Muscle layer of duodenum (tissue), 2 donors: ENCODE measurements around the gene HYI.

Experiments
- H3K27ac ChIP-seq: one replicate; pipeline ENCODE4 v1.7.0; 2013; ENCODE audit warnings: mild to moderate bottlenecking, low read length
- H3K27me3 ChIP-seq: one replicate; pipeline ENCODE4 v1.7.0; 2013; ENCODE audit warnings: low read depth, mild to moderate bottlenecking, control low read depth, low read length
- H3K36me3 ChIP-seq, 2 donors: one replicate each; pipeline ENCODE4 v1.7.0; 2013; ENCODE audit warnings: low read length in 2 of 2, control low read depth in 1 of 2, mild to moderate bottlenecking in 1 of 2; ENCODE audit not compliant: insufficient read depth in 2 of 2, control insufficient read depth in 1 of 2
- H3K4me1 ChIP-seq, 2 donors: one replicate each; pipeline ENCODE4 v1.7.0; 2013; ENCODE audit warnings: low read length in 2 of 2, mild to moderate bottlenecking in 2 of 2, control low read depth in 1 of 2, moderate library complexity in 1 of 2; ENCODE audit not compliant: insufficient read depth in 2 of 2, control insufficient read depth in 1 of 2
- H3K4me3 ChIP-seq, 2 donors: one replicate each; pipeline ENCODE4 v1.7.0; 2013; ENCODE audit warnings: low read length in 2 of 2, low read depth in 1 of 2, mild to moderate bottlenecking in 1 of 2
- H3K9me3 ChIP-seq, 2 donors: one replicate each; pipeline ENCODE4 v1.7.0; 2013; ENCODE audit warnings: low read length in 2 of 2, control low read depth in 1 of 2, mild to moderate bottlenecking in 1 of 2; ENCODE audit not compliant: control insufficient read depth in 1 of 2
- donor health status: healthy.

Gene HYI

DNA sequence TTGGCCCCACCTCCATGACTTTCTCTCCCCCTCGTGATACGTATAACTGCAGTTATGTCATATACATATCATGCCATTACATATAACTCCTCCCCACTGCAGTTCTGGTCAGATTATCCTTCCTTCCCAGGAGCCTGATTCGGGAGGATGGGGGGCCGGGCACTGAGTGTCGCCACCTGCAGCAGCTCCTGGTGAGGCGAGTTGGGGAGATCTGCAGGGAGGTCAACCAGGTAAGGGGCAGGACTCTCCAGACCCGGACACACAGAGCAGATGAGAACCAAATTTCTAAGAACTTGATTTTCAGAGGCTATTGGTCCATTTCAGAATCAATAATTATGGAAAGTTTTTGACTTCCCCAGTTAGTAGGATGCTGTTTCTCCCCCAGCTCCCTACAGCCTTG, 19.5 kb downstream of the HYI start:
- no peak overlapping the region for H3K27ac ChIP-seq
- H3K36me3 ChIP-seq: peaks cover 60 to 68% of the 10 kb centered on the region in 2 donors
- no peaks in the 10 kb centered on the region for H3K9me3 ChIP-seq
- no peaks in the 10 kb centered on the region for H3K4me1 ChIP-seq
- no peak overlapping the region for H3K4me3 ChIP-seq
- no peaks in the 10 kb centered on the region for H3K27me3 ChIP-seq

DNA sequence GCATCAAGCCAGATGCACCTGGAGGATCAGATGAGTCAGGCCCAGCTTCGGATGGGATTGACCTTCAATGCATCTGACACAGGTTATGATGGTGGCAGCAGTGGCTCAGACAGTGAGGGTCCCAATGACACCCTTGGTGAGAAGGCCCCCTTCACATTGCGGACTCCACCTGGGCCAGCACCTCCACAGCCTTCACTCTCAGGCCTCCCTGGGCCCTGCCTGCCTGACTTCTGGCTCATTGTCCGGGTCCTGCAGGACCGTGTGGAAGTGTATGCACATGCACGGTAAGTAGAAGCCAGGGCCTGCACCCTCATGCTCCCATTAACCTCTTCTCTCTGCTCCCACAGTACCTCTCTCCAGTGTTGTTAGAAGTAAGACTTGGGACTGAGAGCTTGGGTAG, 20.8 kb downstream of the HYI start:
- no peaks in the 10 kb centered on the region for H3K4me1 ChIP-seq
- peaks cover 61 to 72% of the 10 kb centered on the region in 2 donors for H3K36me3 ChIP-seq

DNA sequence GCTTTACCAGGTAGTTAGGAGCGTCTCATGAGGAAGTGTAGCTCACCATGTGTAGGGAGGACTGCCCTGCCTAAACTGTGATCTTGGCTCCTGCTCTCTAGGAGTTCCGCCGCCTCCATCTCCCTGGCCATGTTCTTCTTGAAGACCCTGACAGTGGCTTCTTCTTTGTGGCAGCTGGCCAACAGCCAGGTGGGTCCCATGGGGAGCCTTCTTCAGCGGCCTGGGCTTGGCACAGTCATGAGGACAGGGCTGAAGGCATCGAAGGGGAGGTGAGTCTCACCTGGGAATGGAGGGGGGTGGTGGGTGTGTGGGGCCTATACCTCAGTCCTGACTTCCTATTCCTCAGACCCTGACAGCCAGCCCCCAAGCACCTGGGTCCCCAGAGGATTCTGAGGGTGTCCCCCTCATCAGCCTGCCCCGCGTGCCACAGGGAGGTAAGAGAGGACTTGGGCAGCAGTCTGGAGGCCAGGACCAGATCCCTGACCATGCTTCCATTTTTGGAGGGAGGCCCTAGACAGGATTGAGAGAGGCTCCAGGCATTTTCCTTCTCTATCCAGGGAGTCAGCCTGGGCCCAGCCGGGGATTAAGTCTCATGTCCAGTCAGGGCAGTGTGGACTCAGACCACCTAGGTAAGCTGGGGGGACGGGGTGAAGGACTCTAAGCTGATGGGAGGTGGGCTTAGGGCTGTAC, 21.4 kb downstream of the HYI start:
- no peaks in the 10 kb centered on the region for H3K4me1 ChIP-seq
- no peak overlapping the region for H3K27ac ChIP-seq
- H3K36me3 ChIP-seq: peaks cover 67 to 78% of the 10 kb centered on the region in 2 donors
- H3K27me3 ChIP-seq: no peaks in the 10 kb centered on the region
- H3K4me3 ChIP-seq: no peak overlapping the region
- no peaks in the 10 kb centered on the region for H3K9me3 ChIP-seq

More for the DNA sequence above, 20.8 kb downstream of the HYI start:
- Histone ChIP-seq H3K27ac (no peak overlapping the region), H3K27me3 (no peaks in the 10 kb centered on the region), H3K9me3 (no peaks in the 10 kb centered on the region), H3K4me3 (no peak overlapping the region)

GRCh38 chr1:43431676-43432075, 22.1 kb downstream of the HYI start:
- H3K27ac ChIP-seq: no peak overlapping the region
- H3K27me3 ChIP-seq: no peaks in the 10 kb centered on the region
- no peak overlapping the region for H3K4me3 ChIP-seq
- H3K9me3 ChIP-seq: no peaks in the 10 kb centered on the region
- no peaks in the 10 kb centered on the region for H3K4me1 ChIP-seq
- peaks cover 73 to 84% of the 10 kb centered on the region in 2 donors for H3K36me3 ChIP-seq

GRCh38 chr1:43430831-43431230, 22.9 kb downstream of the HYI start:
- H3K4me1 ChIP-seq: no peaks in the 10 kb centered on the region
- no peaks in the 10 kb centered on the region for H3K27me3 ChIP-seq
- H3K36me3 ChIP-seq: peaks cover 77 to 92% of the 10 kb centered on the region in 2 donors

GRCh38 chr1:43427941-43428340, 25.8 kb downstream of the HYI start:
- no peak overlapping the region for H3K4me3 ChIP-seq
- H3K36me3 ChIP-seq: peaks cover 82 to 99% of the 10 kb centered on the region in 2 donors
- no peak overlapping the region for H3K27ac ChIP-seq
- no peaks in the 10 kb centered on the region for H3K27me3 ChIP-seq
- H3K4me1 ChIP-seq: no peaks in the 10 kb centered on the region
- H3K9me3 ChIP-seq: no peaks in the 10 kb centered on the region

More at GRCh38 chr1:43430831-43431230, 22.9 kb downstream of the HYI start:
- Histone ChIP-seq H3K9me3 (no peaks in the 10 kb centered on the region), H3K4me3 (no peak overlapping the region), H3K27ac (no peak overlapping the region)

GRCh38 chr1:43427524-43427923, 26.2 kb downstream of the HYI start:
- Histone ChIP-seq H3K27me3 (no peaks in the 10 kb centered on the region), H3K9me3 (no peaks in the 10 kb centered on the region), H3K4me3 (no peak overlapping the region), H3K4me1 (no peaks in the 10 kb centered on the region), H3K27ac (no peak overlapping the region), H3K36me3 (peaks cover 78 to 98% of the 10 kb centered on the region in 2 donors)

DNA sequence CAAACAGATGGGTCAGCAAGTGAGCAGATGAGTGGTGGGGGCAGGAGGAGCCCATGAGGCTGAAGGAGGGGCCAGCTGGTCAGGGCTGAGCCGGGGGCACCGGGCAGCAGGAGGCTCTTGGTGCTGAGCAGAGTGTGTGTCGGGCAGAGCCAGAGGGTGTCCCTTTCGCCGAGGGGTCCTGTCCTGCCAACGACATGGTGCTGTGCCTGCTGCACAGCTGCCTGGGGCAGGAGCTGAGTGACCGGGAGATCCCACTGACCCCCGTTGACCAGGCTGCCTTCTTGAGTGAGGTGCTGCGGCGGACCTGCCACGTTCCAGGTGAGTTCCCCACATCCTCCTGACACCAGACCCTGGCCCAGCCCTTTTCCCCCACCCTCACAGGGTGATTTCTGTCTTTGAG, 27.5 kb downstream of the HYI start:
- Histone ChIP-seq H3K27me3 (no peaks in the 10 kb centered on the region), H3K4me3 (no peak overlapping the region), H3K9me3 (no peaks in the 10 kb centered on the region), H3K4me1 (no peaks in the 10 kb centered on the region), H3K36me3 (peaks cover 76 to 97% of the 10 kb centered on the region in 2 donors), H3K27ac (no peak overlapping the region)

DNA sequence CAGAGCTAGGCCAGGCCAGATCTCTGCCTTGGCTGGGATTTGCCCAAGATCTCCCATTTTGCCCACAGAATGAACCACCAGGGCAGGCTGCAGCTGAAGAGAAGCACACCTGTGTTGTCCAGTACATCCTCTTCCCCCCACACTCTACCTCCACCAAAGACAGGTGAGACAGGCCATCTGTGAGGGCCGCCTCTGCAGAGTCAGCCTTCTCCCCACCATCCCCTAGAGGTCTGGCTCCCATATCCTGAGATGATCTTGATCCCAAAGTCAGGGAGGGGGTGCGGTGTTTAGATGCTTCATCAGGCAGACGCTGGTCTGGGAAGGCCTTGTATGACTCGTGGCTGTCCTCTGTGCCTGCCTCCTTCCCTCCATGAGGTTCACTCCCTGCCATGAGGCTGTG, 28.7 kb downstream of the HYI start:
- H3K4me1 ChIP-seq: no peaks in the 10 kb centered on the region
- H3K27me3 ChIP-seq: no peaks in the 10 kb centered on the region
- H3K27ac ChIP-seq: no peak overlapping the region
- no peak overlapping the region for H3K4me3 ChIP-seq
- no peaks in the 10 kb centered on the region for H3K9me3 ChIP-seq
- peaks cover 77 to 97% of the 10 kb centered on the region in 2 donors for H3K36me3 ChIP-seq

DNA sequence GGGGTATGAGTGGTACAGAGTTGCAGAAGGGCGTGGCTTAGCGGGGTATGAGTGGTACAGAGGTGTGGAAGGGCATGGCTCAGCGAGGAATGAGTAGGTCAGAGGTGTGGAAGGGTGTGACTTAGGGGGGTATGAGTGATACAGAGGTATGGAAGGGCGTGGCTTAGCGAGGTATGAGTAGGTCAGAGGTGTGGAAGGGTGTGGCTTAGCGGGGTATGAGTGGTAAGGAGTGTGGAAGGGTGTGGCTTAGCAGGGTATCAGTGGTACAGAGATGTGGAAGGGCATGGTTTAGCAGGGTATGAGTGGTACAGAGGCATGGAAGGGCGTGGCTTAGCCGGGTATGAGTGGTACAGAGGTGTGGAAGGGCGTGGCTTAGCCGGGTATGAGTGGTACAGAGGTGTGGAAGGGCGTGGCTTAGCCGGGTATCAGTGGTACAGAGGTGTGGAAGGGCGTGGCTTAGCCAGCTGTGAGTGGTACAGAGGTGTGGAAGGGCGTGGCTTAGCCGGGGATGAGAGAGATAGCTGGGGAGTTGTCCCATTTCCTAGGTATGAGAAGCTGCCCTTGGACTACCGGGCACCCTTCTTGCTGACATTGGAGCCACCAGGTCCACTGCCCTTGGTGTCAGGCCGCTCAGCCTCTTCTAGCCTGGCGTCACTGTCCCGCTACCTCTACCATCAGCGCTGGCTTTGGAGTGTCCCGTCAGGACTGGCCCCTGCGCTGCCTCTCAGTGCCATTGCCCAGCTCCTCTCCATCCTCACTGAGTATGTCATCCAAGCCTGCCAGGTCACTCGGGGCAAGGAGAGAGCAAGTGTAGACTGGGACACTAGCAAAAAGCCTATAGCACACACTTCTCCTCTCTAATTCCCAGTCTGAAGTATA, 29.8 kb downstream of the HYI start:
- H3K36me3 ChIP-seq: peaks cover 77 to 97% of the 10 kb centered on the region in 2 donors
- H3K9me3 ChIP-seq: no peaks in the 10 kb centered on the region
- no peak overlapping the region for H3K27ac ChIP-seq
- H3K4me1 ChIP-seq: no peaks in the 10 kb centered on the region
- H3K4me3 ChIP-seq: no peak overlapping the region
- no peaks in the 10 kb centered on the region for H3K27me3 ChIP-seq

DNA sequence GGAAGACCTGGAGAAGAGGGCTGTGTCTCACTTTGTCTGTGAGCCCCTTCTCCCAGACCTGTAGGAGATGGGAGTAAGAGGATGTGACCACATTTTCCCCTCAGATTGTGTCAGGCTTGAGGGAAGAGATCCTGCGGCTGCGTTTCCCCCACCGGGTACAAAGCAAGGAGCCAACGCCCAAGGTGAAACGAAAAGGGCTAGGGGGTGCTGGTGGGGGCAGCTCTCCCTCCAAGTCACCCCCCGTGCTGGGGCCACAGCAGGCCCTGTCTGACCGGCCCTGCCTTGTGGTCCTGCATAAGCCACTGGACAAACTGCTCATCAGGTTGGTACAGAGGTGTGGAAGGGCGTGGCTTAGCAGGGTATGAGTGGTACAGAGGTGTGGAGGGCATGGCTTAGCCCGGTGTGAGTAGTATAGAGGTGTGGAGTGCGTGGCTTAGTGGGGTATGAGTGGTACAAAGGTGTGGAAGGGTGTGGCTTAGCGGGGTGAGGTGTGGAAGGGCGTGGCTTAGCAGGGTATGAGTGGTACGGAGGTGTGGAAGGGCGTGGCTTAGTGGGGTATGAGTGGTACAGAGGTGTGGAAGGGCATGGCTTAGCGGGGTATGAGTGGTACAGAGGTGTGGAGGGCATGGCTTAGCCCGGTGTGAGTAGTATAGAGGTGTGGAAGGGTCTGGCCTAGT, 30.6 kb downstream of the HYI start:
- no peak overlapping the region for H3K27ac ChIP-seq
- peaks cover 77 to 97% of the 10 kb centered on the region in 2 donors for H3K36me3 ChIP-seq
- no peaks in the 10 kb centered on the region for H3K4me1 ChIP-seq
- H3K9me3 ChIP-seq: no peaks in the 10 kb centered on the region
- H3K27me3 ChIP-seq: no peaks in the 10 kb centered on the region
- no peak overlapping the region for H3K4me3 ChIP-seq
